ENCODE data around the gene LPAR6.

GRCh38 chr13:48370815-48371214 lies 42.1 kb downstream of the LPAR6 start:
- no peak for TF ChIP-seq EZH2 (IDR thresholded peaks at IDR 0.05)
- TF ChIP-seq POLR2AphosphoS5 (IDR thresholded peaks at IDR 0.05; ENCODE audit: borderline replicate concordance, low read depth, low read length) = no peak
- no peak for TF ChIP-seq FOXP2 (optimal IDR thresholded peaks at IDR 0.05; ENCODE audit: control extremely low read depth, extremely low read length, insufficient read depth)
